Stomach (tissue), 4 donors: ENCODE data around the gene CAPN3.

Experiments used
- POLR2AphosphoS5 ChIP-seq, 3 donors: sonication (generic); formaldehyde crosslinking; IDR thresholded peaks; one replicate each; pipeline ENCODE4 v1.6.1; 2016; ENCODE audit warnings: antibody characterized with exemption in 3 of 3
- TF ChIP-seq, protein P1 (sequence below), 7 experiments: fragments of 450-650 bp in 4 of 7; fragments of 200-600 bp in 3 of 7; sonication (generic) in 3 of 7; IDR thresholded peaks; one replicate each; pipeline ENCODE4 v1.5.1; 2016 to 2019; ENCODE audit warnings: antibody characterized with exemption in 7 of 7, control low read depth in 2 of 7, mild to moderate bottlenecking in 1 of 7

DNA sequence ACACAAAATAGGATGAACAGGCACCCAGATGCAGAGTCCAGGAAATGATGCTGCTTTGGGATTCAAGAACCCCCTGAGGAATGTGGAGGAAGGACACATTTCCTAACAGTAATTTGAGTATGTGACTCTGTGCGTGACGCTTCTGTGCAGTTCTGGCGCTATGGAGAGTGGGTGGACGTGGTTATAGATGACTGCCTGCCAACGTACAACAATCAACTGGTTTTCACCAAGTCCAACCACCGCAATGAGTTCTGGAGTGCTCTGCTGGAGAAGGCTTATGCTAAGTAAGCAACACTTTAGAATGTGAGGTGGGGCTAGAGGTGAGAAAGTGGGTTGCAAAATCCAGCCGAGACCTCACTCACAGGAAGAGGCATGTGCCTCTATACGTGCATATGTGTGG, 28.3 kb downstream of the CAPN3 start:
- no peak for TF ChIP-seq POLR2AphosphoS5 (IDR thresholded peaks at IDR 0.05)
- TF ChIP-seq, protein P1, sequence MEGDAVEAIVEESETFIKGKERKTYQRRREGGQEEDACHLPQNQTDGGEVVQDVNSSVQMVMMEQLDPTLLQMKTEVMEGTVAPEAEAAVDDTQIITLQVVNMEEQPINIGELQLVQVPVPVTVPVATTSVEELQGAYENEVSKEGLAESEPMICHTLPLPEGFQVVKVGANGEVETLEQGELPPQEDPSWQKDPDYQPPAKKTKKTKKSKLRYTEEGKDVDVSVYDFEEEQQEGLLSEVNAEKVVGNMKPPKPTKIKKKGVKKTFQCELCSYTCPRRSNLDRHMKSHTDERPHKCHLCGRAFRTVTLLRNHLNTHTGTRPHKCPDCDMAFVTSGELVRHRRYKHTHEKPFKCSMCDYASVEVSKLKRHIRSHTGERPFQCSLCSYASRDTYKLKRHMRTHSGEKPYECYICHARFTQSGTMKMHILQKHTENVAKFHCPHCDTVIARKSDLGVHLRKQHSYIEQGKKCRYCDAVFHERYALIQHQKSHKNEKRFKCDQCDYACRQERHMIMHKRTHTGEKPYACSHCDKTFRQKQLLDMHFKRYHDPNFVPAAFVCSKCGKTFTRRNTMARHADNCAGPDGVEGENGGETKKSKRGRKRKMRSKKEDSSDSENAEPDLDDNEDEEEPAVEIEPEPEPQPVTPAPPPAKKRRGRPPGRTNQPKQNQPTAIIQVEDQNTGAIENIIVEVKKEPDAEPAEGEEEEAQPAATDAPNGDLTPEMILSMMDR (IDR thresholded peaks at IDR 0.05): no peak
